ENCODE results near the gene U2AF2.

DNA sequence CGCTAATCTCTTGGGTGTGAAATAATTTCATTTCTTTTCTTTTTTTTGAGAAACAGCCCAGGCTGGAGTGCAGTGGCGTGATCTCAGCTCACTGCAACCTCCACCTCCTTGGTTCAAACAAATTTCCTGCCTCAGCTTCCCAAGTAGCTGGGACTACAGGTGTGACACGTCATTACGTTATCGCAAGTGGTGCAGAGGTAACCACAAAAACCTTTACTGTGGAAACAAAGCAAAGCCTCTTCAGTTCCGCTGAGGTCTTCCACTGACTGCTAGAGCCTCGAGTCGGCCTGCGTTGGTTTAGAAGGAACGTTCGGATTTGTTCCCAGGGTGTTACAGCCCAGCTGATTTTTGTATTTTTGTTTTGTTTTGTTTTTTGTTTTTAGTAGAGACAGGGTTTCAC is 28.5 kb upstream of the U2AF2 start:
- TF ChIP-seq, protein P1, sequence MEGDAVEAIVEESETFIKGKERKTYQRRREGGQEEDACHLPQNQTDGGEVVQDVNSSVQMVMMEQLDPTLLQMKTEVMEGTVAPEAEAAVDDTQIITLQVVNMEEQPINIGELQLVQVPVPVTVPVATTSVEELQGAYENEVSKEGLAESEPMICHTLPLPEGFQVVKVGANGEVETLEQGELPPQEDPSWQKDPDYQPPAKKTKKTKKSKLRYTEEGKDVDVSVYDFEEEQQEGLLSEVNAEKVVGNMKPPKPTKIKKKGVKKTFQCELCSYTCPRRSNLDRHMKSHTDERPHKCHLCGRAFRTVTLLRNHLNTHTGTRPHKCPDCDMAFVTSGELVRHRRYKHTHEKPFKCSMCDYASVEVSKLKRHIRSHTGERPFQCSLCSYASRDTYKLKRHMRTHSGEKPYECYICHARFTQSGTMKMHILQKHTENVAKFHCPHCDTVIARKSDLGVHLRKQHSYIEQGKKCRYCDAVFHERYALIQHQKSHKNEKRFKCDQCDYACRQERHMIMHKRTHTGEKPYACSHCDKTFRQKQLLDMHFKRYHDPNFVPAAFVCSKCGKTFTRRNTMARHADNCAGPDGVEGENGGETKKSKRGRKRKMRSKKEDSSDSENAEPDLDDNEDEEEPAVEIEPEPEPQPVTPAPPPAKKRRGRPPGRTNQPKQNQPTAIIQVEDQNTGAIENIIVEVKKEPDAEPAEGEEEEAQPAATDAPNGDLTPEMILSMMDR (IDR thresholded peaks at IDR 0.05; ENCODE audit: poor library complexity, severe bottlenecking): no peak
- TF ChIP-seq SMC3 (conservative IDR thresholded peaks at IDR 0.05; ENCODE audit: poor library complexity) (no peak), EZH2 (IDR thresholded peaks at IDR 0.05; ENCODE audit: borderline replicate concordance, insufficient read depth, low read length, poor library complexity, severe bottlenecking) (no peak)

All from neural cell (in vitro differentiated cells).